Testis (tissue), 2 donors: ENCODE measurements around the gene RNF126.

ENCODE experiments used
- POLR2A ChIP-seq: fragments of 450-650 bp; IDR thresholded peaks from one replicate; pipeline ENCODE4 v1.6.1; 2017; ENCODE audit warnings: antibody characterized with exemption, mild to moderate bottlenecking, moderate library complexity
- TF ChIP-seq, protein P1 (sequence below), 3 experiments: fragments of 450-650 bp in 2 of 3; fragments of 200-600 bp in 1 of 3; sonication (generic) in 1 of 3; IDR thresholded peaks; one replicate each; pipeline ENCODE4 v1.5.1; 2016 to 2019; ENCODE audit warnings: antibody characterized with exemption in 3 of 3, mild to moderate bottlenecking in 2 of 3, moderate library complexity in 1 of 3

DNA sequence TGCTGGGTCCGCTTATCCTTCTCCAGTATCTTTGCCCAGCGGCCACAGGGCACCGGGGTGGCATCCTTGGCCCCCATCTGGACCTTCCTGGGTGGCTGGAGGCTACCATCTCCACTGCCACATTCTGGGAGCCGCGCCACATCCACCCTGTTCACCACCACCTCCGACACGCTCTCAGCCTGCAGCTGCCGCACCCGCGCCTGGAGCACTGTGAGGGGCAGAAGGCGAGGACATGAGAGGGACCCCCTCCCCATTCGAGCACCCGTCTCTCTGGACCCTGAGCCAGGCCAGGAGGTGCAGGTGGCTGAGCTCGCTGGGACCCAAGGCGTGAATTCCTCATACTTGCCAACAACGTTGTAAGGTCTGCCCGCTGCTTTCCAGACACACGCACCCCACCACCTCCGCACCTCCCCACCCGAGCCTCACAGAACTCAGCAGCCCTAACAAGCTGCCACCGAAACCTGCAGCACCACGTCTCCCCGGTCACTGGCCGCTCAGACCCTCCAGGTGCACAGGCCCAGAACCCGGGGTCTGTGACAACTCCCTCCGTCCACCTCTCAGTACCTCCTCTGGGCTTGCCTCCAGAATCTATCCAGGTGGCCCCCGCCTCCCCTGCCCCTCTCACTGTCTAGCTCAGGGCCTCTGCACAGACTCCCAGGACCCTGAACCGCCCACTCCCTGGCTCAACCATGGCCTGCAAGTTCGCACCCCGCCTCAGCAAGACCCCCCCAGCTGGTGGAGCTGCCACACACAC lies 32.9 kb downstream of the RNF126 start:
- no peak for TF ChIP-seq POLR2A
- TF ChIP-seq, protein P1, sequence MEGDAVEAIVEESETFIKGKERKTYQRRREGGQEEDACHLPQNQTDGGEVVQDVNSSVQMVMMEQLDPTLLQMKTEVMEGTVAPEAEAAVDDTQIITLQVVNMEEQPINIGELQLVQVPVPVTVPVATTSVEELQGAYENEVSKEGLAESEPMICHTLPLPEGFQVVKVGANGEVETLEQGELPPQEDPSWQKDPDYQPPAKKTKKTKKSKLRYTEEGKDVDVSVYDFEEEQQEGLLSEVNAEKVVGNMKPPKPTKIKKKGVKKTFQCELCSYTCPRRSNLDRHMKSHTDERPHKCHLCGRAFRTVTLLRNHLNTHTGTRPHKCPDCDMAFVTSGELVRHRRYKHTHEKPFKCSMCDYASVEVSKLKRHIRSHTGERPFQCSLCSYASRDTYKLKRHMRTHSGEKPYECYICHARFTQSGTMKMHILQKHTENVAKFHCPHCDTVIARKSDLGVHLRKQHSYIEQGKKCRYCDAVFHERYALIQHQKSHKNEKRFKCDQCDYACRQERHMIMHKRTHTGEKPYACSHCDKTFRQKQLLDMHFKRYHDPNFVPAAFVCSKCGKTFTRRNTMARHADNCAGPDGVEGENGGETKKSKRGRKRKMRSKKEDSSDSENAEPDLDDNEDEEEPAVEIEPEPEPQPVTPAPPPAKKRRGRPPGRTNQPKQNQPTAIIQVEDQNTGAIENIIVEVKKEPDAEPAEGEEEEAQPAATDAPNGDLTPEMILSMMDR (IDR thresholded peaks at IDR 0.05): no peak
